Measurements from ENCODE around the gene SLAMF7. TPM values are rescaled to one million over a fixed set of nuclear protein-coding genes. Genes with fewer than 3 reads are reported as not detected.

The SLAMF7 gene
- total and polyA plus RNA-seq, 2 of the 13 experiments (the other 11 are each of a cell fraction or from before 2014, with no cell fraction given): not detected

- Histone ChIP-seq H3K9me3 (ENCODE audit: low read length) (no peaks in the 10 kb centered on the region), H3K36me3 (replicated peaks in 1 of 2; ENCODE audit: control insufficient read depth in 1 of 2, insufficient read depth in 2 of 2, low read length in 2 of 2) (no peaks in the 10 kb centered on the region), H3K27ac (ENCODE audit: extremely low read length, insufficient read depth, low read length) (no peak overlapping the region), H3K4me1 (ENCODE audit: insufficient read depth, low read length) (no peaks in the 10 kb centered on the region), H2AFZ (ENCODE audit: low read length) (no peak overlapping the region), H3K9ac (ENCODE audit: insufficient read depth, low read depth, low read length) (no peak overlapping the region), H4K20me1 (ENCODE audit: insufficient read depth, low read length) (no peaks in the 10 kb centered on the region), H3K4me2 (ENCODE audit: low read depth, low read length) (no peak overlapping the region), H3K27me3 (ENCODE audit: control insufficient read depth in 1 of 2, insufficient read depth in 2 of 2, low read length in 2 of 2) (peaks cover 0 to 5% of the 10 kb centered on the region in 2 experiments; a peak in 2 of 5 replicates), H3K4me3 (replicated peaks in 1 of 3; ENCODE audit: insufficient read depth in 1 of 3, low read depth in 2 of 3, low read length in 3 of 3) (no peak overlapping the region), H3K79me2 (ENCODE audit: insufficient read depth, low read length) (no peaks in the 10 kb centered on the region)
- ChIA-PET CTCF (ENCODE audit: low intra/inter-chr PET ratio, low total read pairs) (no interaction called here), POLR2A (no interaction called here)
- BruUV-seq (replicated peaks): no TSS peak
- WGBS (ENCODE audit: low lambda C conversion rate): 31% methylated on average over 5 of the region's 6 CpGs
- FAIRE-seq (no peak), DNase-seq (ENCODE audit: low spot score) (no peak), ATAC-seq (no peak)
- intact Hi-C loops (cut with micrococcal nuclease; ENCODE audit: unreplicated experiment) (no loop called here), in situ Hi-C loops (cut with HindIII; ENCODE audit: extremely low pct_ligation_motif_present, low pct_unique_long_range_greater_than_20kb) (no loop called here)
- no peak for TF ChIP-seq RBAK (CRISPR knock-in tag; IDR thresholded peaks at IDR 0.05)
- no peak for TF ChIP-seq ZNF569 (CRISPR knock-in tag; IDR thresholded peaks at IDR 0.05; ENCODE audit: borderline replicate concordance)
- TF ChIP-seq, protein P1, sequence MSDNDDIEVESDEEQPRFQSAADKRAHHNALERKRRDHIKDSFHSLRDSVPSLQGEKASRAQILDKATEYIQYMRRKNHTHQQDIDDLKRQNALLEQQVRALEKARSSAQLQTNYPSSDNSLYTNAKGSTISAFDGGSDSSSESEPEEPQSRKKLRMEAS (IDR thresholded peaks at IDR 0.05): no peak
- no peak for TF ChIP-seq ZNF274 (CRISPR knock-in tag; IDR thresholded peaks at IDR 0.05)
- no peak for TF ChIP-seq KAT7 (CRISPR knock-in tag; IDR thresholded peaks at IDR 0.05; ENCODE audit: borderline replicate concordance)
Observed at GRCh38 chr1:160778976-160779375, 39.9 kb downstream of the SLAMF7 start.

DNA sequence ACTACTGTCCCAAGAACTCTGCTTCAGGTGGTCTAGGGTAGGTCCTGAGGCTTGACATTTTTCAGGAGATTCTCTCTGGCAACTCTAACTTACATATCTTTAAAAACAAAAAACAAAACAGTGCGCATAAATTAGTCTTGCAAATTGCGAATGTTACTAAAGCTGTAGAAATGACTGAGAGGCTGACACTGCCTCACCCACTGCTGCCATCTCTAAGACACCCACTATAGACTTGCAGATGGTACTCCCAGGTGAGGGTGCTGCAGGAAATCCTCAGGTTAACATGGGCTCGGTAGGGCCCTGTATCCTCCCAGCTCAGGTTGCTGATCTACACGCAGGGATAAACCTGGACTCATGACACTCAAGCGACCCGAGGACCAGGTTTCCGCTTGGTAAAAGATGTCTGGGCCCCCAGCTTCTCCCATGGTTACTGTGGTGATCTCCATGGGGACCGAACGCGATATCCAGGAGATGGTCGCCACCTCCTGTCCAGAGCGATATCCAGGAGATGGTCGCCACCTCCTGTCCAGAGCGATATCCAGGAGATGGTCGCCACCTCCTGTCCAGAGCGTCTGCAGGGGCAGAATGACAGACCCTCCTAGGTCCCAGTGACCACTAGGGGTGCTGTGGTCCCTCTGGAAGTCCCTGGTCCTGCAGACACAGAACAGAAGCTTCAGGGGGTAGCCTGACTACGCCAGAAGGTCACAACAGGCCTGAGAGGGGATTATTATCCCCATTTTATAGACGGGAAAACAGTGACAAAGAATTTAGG lies 40.8 kb downstream of the SLAMF7 start:
- no TSS peak for BruUV-seq (replicated peaks)
- no peaks in the 10 kb centered on the region for H3K36me3 ChIP-seq (replicated peaks in 1 of 2; ENCODE audit: control insufficient read depth in 1 of 2, insufficient read depth in 2 of 2, low read length in 2 of 2)
- DNase-seq (ENCODE audit: low spot score) (peak; percentile 58), ATAC-seq (peak; percentile 98), FAIRE-seq (peak; percentile 39)
- in situ Hi-C loops (cut with HindIII; ENCODE audit: extremely low pct_ligation_motif_present, low pct_unique_long_range_greater_than_20kb): no loop called here
- H3K9me3 ChIP-seq (ENCODE audit: low read length): no peaks in the 10 kb centered on the region
- H3K27me3 ChIP-seq (ENCODE audit: control insufficient read depth in 1 of 2, insufficient read depth in 2 of 2, low read length in 2 of 2): peaks cover 0 to 5% of the 10 kb centered on the region in 2 experiments; a peak in 2 of 5 replicates
- no peak overlapping the region for H3K9ac ChIP-seq (ENCODE audit: insufficient read depth, low read depth, low read length)
- H3K4me2 ChIP-seq (ENCODE audit: low read depth, low read length): no peak overlapping the region
- ChIA-PET CTCF (ENCODE audit: low intra/inter-chr PET ratio, low total read pairs) (no interaction called here), POLR2A (no interaction called here)
- H2AFZ ChIP-seq (ENCODE audit: low read length): no peak overlapping the region
- WGBS (ENCODE audit: low lambda C conversion rate): 32% methylated on average over 9 of the region's 18 CpGs
- H3K4me3 ChIP-seq (replicated peaks in 1 of 3; ENCODE audit: insufficient read depth in 1 of 3, low read depth in 2 of 3, low read length in 3 of 3): no peak overlapping the region
- no peaks in the 10 kb centered on the region for H3K79me2 ChIP-seq (ENCODE audit: insufficient read depth, low read length)
- intact Hi-C loops (cut with micrococcal nuclease; ENCODE audit: unreplicated experiment): loop anchor here (2.0 kb wide), 1 partner anchor 171 kb away; no protein-coding TSS in a partner anchor
- no peaks in the 10 kb centered on the region for H3K4me1 ChIP-seq (ENCODE audit: insufficient read depth, low read length)
- no peak overlapping the region for H3K27ac ChIP-seq (ENCODE audit: extremely low read length, insufficient read depth, low read length)
- H4K20me1 ChIP-seq (ENCODE audit: insufficient read depth, low read length): no peaks in the 10 kb centered on the region
- TF ChIP-seq, protein P2, sequence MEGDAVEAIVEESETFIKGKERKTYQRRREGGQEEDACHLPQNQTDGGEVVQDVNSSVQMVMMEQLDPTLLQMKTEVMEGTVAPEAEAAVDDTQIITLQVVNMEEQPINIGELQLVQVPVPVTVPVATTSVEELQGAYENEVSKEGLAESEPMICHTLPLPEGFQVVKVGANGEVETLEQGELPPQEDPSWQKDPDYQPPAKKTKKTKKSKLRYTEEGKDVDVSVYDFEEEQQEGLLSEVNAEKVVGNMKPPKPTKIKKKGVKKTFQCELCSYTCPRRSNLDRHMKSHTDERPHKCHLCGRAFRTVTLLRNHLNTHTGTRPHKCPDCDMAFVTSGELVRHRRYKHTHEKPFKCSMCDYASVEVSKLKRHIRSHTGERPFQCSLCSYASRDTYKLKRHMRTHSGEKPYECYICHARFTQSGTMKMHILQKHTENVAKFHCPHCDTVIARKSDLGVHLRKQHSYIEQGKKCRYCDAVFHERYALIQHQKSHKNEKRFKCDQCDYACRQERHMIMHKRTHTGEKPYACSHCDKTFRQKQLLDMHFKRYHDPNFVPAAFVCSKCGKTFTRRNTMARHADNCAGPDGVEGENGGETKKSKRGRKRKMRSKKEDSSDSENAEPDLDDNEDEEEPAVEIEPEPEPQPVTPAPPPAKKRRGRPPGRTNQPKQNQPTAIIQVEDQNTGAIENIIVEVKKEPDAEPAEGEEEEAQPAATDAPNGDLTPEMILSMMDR (CRISPR knock-in tag; IDR thresholded peaks at IDR 0.05): peak; percentile 75
- no peak for TF ChIP-seq MAZ (IDR thresholded peaks at IDR 0.05; ENCODE audit: borderline replicate concordance, low read depth, low read length)
- no peak for TF ChIP-seq MAZ (CRISPR knock-in tag; IDR thresholded peaks at IDR 0.05; ENCODE audit: low read depth)
- no peak for TF ChIP-seq ARHGAP35 (CRISPR knock-in tag; IDR thresholded peaks at IDR 0.05; ENCODE audit: borderline replicate concordance)
- TF ChIP-seq POLR2AphosphoS5 (IDR thresholded peaks at IDR 0.05; ENCODE audit: low read depth, low read length): no peak
- TF ChIP-seq ZNF543 (CRISPR knock-in tag; IDR thresholded peaks at IDR 0.05): no peak
- TF ChIP-seq STAG1 (CRISPR knock-in tag; IDR thresholded peaks at IDR 0.05): peak; percentile 64
- no peak for TF ChIP-seq KDM1A (CRISPR knock-in tag; IDR thresholded peaks at IDR 0.05)
- TF ChIP-seq SETDB1 (CRISPR knock-in tag; IDR thresholded peaks at IDR 0.05; ENCODE audit: borderline replicate concordance): no peak
- no peak for TF ChIP-seq GABPB1 (CRISPR knock-in tag; IDR thresholded peaks at IDR 0.05)
